Fibroblast of villous mesenchyme (primary cell): ENCODE measurements around the gene PPP1R1A. TPM values are rescaled to one million over a fixed set of nuclear protein-coding genes. Genes with fewer than 3 reads are reported as not detected.

Experiments
- DNase-seq: peaks from one replicate; pipeline ENCODE4 v3.0.0-alpha.2; 2010; ENCODE audit warnings: low read depth
- H3K4me3 ChIP-seq: 2 replicates; pipeline ENCODE4 v1.5.1; 2011; ENCODE audit warnings: low read depth, mild to moderate bottlenecking, low read length
- total RNA-seq: library from RNA; depleted of rRNA; stranded (reverse); fragments of >200 nt; gene quantifications from 2 replicates; pipeline ENCODE4 v1.2.3, GENCODE V29; 2012
- TF ChIP-seq, protein P1 (sequence below): IDR thresholded peaks from 2 replicates; pipeline ENCODE4 v1.5.1; 2012; ENCODE audit warnings: low read depth, mild to moderate bottlenecking, low read length; ENCODE audit not compliant: insufficient read depth

The PPP1R1A gene
- total RNA-seq, 1 donor: not detected

DNA sequence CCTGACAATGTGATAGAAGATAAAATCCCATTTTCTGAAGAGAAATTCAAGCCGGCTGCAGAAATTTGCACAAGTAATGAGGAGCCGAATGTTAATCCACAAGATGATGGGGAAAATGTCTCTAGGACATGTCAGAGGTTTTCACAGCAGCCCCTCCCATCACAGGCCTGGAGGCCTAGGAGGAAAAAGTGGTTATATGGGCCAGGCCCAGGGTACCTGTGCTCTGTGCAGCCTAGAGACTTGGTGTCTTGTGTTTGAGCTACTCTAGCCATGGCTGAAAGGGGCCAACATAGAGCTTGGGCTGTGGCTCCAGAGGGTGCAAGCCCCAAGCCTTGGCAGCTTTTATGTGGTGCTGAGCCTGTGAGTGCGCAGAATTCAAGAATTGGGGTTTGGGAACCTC is 38.8 kb upstream of the PPP1R1A start:
- TF ChIP-seq, protein P1, sequence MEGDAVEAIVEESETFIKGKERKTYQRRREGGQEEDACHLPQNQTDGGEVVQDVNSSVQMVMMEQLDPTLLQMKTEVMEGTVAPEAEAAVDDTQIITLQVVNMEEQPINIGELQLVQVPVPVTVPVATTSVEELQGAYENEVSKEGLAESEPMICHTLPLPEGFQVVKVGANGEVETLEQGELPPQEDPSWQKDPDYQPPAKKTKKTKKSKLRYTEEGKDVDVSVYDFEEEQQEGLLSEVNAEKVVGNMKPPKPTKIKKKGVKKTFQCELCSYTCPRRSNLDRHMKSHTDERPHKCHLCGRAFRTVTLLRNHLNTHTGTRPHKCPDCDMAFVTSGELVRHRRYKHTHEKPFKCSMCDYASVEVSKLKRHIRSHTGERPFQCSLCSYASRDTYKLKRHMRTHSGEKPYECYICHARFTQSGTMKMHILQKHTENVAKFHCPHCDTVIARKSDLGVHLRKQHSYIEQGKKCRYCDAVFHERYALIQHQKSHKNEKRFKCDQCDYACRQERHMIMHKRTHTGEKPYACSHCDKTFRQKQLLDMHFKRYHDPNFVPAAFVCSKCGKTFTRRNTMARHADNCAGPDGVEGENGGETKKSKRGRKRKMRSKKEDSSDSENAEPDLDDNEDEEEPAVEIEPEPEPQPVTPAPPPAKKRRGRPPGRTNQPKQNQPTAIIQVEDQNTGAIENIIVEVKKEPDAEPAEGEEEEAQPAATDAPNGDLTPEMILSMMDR: no peak
- no peak for DNase-seq
- no peak overlapping the region for H3K4me3 ChIP-seq

DNA sequence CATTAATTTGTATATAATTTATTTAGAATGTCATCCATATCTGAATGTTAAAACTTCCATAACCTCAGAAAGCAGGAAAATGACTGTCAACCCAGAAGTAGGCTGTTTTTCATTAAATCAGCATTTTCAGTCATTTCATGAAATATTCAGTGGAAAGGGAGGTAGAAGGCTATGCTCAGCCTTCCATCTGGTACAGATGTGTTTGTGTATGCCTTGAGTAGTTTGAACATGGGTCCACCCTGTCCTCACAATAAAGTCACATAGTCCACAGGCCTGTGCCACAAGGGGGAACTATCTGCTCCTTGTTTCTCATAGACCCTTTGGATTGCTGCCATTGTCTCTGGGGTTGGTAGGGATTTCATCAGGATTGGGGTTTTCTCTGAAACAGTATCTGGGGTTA is 37.1 kb upstream of the PPP1R1A start:
- TF ChIP-seq, protein P1: no peak
- DNase-seq: no peak

DNA sequence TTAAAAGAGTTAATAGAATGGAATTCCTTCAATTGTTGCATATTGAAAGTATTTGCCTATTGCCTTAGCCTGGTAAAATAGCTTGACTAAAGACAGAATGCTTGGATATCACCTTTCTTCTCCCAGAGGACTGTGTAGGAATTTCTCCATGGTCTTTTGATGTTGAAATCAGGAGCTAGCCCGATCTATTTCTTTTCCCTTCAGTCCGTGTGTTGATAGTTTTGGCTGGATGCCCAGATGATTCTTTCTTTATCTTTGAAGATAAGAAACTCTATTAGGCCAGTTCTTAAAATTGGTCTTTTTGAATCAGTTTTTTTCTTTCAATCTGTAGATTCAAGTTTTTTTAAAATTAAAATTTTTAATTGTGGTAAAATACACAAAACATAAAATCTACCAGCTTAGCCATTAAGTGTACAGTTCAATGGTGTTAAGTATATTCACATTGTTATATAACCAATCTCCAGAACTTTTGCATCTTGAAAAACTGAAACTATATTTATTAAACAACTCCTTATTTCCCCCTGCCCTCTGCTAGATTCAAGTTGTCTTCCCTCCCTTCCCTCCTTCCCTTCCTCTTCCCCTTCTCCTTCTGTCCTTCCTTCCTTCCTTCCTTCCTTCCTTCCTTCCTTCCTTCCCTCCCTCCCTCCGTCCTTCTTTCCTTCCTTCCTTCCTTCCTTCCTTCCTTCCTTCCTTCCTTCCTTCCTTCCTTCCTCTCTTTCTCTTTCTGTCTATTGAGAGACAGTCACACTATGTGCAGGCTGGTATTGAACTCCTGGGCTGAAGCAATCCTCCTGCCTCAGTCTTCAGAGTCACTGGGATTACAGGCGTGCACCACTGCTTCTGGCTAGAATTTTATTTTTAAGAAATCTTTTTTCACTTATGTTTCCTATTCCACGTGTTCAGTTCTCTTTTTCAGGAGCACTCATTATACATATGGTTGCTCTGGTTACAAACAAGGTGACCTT is 36.1 kb upstream of the PPP1R1A start:
- TF ChIP-seq, protein P1: no peak
- no peak overlapping the region for H3K4me3 ChIP-seq
- DNase-seq: no peak

More for the DNA sequence above, 37.1 kb upstream of the PPP1R1A start:
- H3K4me3 ChIP-seq: no peak overlapping the region

DNA sequence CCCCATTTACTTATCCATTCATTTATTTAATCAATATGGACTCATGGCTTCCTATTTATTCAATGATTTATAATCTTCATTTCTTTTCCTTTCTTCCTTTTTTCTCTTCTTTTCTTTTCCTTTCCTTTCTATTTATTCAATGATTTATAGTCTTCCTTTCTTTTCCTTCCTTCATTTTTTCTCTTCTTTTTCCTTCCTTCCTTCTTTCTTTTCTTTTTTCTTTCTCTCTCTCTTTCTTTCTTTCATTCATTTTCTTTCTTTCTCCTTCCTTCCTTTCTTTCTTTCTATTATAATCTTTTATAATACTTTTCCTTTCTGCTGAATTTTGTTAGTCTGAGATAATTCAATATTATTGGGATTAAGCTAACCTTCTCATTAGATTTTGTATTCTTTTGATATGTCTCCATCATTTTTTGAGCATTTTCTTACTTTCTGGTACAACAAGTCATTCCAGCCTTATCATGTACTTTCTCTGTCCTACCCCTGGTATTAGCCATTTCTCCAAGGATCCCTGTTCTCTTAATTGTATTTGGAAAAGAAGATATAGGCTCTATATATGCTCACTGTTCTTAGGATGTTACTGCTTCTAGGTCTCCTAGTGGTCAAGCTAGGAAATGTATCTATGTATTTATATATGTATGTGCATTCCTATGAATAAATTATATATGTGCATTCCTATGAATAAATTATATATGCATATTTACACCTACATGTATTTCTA is 34.2 kb upstream of the PPP1R1A start:
- no peak overlapping the region for H3K4me3 ChIP-seq
- peak; percentile 4 for DNase-seq
- TF ChIP-seq, protein P1: peak; percentile 34

DNA sequence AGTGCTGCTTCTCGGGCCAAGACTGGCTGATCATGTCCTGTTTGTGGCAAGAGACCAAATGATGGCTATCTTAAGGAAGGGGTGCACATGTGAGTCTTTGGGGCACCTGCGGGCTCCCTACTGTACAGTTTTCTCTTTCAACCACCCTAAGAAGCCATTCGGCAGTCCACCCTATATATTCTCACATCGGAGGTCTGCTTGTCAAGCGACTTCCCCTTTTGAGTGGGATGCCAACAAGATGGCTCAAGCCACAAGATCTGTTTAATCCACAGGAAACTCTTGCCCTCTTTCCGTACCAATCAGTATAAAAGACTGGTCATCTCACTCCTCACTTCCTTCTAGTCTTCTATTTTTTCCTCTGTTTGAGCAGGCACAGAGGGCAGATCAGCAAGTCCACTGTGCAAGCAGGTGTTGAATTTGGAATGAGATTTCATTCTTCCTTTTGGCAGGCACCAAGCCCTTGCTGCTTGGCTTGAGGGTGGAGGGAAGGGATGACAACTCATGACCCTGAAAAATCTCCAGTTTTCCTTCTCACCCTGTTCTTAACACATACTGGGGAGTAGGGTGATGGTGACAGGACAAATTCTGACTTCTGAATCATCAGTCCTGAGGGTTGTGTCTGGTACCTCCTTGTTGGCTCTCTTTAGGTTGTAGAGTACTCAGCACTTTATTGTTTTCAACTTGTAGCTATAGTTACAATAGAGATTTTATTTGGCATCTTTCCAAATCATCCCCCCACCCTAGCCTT is 28.6 kb upstream of the PPP1R1A start:
- TF ChIP-seq, protein P1: no peak
- no peak for DNase-seq
- no peak overlapping the region for H3K4me3 ChIP-seq

DNA sequence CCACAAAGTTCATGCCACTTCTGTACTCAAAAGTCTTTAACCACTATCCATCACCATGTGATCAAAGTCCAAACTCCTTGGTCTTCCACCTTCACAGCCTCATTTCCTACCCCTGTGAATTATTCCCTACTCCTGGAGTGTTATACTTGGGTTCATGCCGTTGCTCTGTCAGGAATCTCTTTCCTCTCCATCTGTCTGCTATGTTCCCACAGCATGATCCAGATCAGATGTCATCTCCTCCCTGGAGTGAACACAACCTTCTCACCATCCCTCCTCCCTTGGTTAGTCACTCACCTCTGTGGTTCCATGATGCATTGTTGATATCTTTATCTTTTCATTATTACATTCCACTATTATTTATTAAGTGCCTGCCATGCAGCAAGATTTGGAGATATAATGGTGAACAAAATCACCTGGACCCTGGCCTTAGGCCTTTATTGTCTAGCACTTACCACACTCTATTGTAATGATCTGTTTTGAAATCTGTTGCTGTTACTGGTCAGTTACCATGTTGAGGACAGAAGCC is 23.8 kb upstream of the PPP1R1A start:
- H3K4me3 ChIP-seq: no peak overlapping the region
- no peak for DNase-seq
- TF ChIP-seq, protein P1: no peak
